ENCODE results near the gene KCNIP1.

- TF ChIP-seq CTCF (IDR thresholded peaks at IDR 0.05; ENCODE audit: insufficient read depth, low read depth, low read length), result no peak
- TF ChIP-seq EZH2 (IDR thresholded peaks at IDR 0.05; ENCODE audit: insufficient read depth, low read length), result no peak
These were observed 256.3 kb downstream of the KCNIP1 start for GRCh38 chr5:170760113-170760512.
